Measurements from ENCODE around the gene SIX5.

The SIX5 gene

DNA sequence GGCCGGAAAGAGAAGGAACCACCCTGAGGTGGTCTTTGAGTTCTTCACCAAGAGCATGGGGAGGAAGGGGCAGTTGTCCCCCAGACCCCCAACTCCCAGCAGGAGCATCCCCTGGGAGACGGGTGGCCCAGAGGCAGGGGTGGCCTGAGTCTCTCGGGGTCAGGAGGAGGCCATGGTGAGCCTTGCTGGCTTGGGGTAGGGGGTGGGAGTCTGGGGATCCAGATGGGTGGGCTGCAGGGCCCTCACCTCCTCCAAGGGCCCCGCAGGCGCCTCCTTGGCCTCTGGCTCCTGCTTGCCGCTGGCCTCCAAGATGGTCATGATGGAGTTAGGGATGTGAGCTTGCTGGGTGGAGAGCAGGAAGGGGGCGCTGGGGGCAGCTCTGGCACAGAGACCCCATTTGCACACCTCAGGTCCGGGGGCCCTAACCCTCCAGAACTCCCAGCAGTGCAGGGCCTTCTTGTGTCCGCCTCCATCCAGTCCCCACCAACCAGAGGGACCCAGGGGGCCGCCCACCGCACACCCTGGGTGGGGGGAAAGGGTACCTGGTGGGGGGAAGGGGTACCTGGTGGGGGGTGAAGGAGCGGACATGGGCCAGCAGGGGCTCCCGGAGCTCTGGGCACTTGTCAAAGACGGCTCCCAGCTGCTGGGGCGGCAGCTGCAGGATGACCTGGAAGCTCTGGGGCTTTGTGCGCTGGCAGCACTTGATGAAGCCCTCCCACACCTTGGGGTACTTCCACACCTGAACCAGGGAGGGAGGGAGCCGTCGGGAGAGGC, 47.4 kb upstream of the SIX5 start:
- H3F3A ChIP-seq (ENCODE audit: low read depth) = no peaks in the 10 kb centered on the region
- no peaks in the 10 kb centered on the region for H3K79me2 ChIP-seq (ENCODE audit: insufficient read depth, low read length)
- H3K4me1 ChIP-seq (ENCODE audit: insufficient read depth, low read length, poor library complexity, severe bottlenecking) = no peaks in the 10 kb centered on the region
- no peaks in the 10 kb centered on the region for H3K9me3 ChIP-seq (ENCODE audit: insufficient read depth, low read depth, low read length)
- H2AFZ ChIP-seq (ENCODE audit: low read length) = no peak overlapping the region
- peaks cover 7% of the 10 kb centered on the region; the same call in 1 of the 2 replicates for H3K36me3 ChIP-seq (ENCODE audit: insufficient read depth, low read length)
- peaks cover 2% of the 10 kb centered on the region for H4K20me1 ChIP-seq (ENCODE audit: insufficient read depth, low read length, poor library complexity, severe bottlenecking)
- no peak overlapping the region for H3K4me3 ChIP-seq (ENCODE audit: low read length, poor library complexity, severe bottlenecking)
- no peak overlapping the region for H3K9ac ChIP-seq (ENCODE audit: low read depth, low read length, poor library complexity, severe bottlenecking)
- H3K27me3 ChIP-seq (ENCODE audit: insufficient read depth, low read length, poor library complexity, severe bottlenecking) = no peaks in the 10 kb centered on the region
- TF ChIP-seq EZH2phosphoT487 (IDR thresholded peaks at IDR 0.05; ENCODE audit: borderline replicate concordance) (no peak), CTCF (conservative IDR thresholded peaks at IDR 0.05; ENCODE audit: low read length) (no peak)
- H3K9me2 ChIP-seq (replicated peaks; ENCODE audit: low read depth, low read length) = no peaks in the 10 kb centered on the region
- no peak overlapping the region for H3K4me2 ChIP-seq (ENCODE audit: low read depth, low read length, poor library complexity, severe bottlenecking)

GRCh38 chr19:45815481-45816216, 46.6 kb upstream of the SIX5 start:
- Histone ChIP-seq H4K20me1 (ENCODE audit: insufficient read depth, low read length, poor library complexity, severe bottlenecking) (no peaks in the 10 kb centered on the region), H3K79me2 (ENCODE audit: insufficient read depth, low read length) (no peaks in the 10 kb centered on the region), H3K4me2 (ENCODE audit: low read depth, low read length, poor library complexity, severe bottlenecking) (no peak overlapping the region), H3K36me3 (ENCODE audit: insufficient read depth, low read length) (peaks cover 7% of the 10 kb centered on the region; the same call in 1 of the 2 replicates), H3K27me3 (ENCODE audit: insufficient read depth, low read length, poor library complexity, severe bottlenecking) (no peaks in the 10 kb centered on the region), H3K4me3 (ENCODE audit: low read length, poor library complexity, severe bottlenecking) (no peak overlapping the region), H3K4me1 (ENCODE audit: insufficient read depth, low read length, poor library complexity, severe bottlenecking) (no peaks in the 10 kb centered on the region), H3K9me3 (ENCODE audit: insufficient read depth, low read depth, low read length) (no peaks in the 10 kb centered on the region), H2AFZ (ENCODE audit: low read length) (no peak overlapping the region), H3F3A (ENCODE audit: low read depth) (no peaks in the 10 kb centered on the region), H3K9me2 (replicated peaks; ENCODE audit: low read depth, low read length) (no peaks in the 10 kb centered on the region), H3K9ac (ENCODE audit: low read depth, low read length, poor library complexity, severe bottlenecking) (no peak overlapping the region)
- TF ChIP-seq CTCF (conservative IDR thresholded peaks at IDR 0.05; ENCODE audit: low read length) (no peak), EZH2phosphoT487 (IDR thresholded peaks at IDR 0.05; ENCODE audit: borderline replicate concordance) (no peak)

DNA sequence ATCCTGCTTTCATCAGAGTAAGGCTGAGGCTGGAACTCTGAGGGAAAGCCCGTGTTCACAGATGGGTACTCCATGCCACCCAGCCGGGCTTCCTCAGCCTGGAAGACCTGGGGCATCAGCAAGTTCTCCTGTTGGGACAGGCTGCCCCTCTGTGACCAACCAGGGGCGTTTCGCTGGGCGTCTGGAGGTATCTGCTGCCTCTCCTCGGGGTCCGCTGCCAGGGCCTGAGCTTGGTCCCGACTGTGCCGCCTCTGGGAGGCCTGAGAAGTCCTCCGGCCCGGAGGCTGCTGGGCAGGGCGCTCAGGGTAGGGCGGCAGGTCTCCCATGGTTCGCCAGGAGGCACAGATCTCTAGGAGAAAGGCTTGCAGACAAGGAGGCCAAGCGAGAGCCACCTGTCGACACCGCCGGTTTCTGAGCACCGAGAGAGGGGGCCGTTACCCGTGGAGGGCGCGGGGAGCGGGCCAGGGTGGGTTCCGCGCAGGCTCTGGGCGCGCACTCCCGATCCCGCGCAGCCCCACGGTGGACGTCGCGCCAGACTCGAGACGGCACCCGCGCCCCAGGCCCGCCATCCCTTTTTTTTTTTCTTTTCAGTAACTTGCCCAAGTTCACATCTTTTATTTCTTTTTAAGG, 45.9 kb upstream of the SIX5 start, which contains the start of gene RSPH6A:
RSPH6A (minus strand) TSS at position 458 of the 630 bp plus-strand sequence; CDS start at position 326, 132 bp downstream.
- Histone ChIP-seq H3K4me1 (ENCODE audit: insufficient read depth, low read length, poor library complexity, severe bottlenecking) (peaks cover 5% of the 10 kb centered on the region), H3K79me2 (ENCODE audit: insufficient read depth, low read length) (no peaks in the 10 kb centered on the region), H3F3A (ENCODE audit: low read depth) (no peaks in the 10 kb centered on the region), H3K9ac (ENCODE audit: low read depth, low read length, poor library complexity, severe bottlenecking) (no peak within 1 kb of the TSS), H3K4me2 (ENCODE audit: low read depth, low read length, poor library complexity, severe bottlenecking) (no peak within 1 kb of the TSS), H2AFZ (ENCODE audit: low read length) (no peak within 1 kb of the TSS), H3K27me3 (ENCODE audit: insufficient read depth, low read length, poor library complexity, severe bottlenecking) (no peaks in the 10 kb centered on the region), H4K20me1 (ENCODE audit: insufficient read depth, low read length, poor library complexity, severe bottlenecking) (no peaks in the 10 kb centered on the region), H3K9me3 (ENCODE audit: insufficient read depth, low read depth, low read length) (no peaks in the 10 kb centered on the region), H3K4me3 (ENCODE audit: low read length, poor library complexity, severe bottlenecking) (no peak within 1 kb of the TSS), H3K36me3 (ENCODE audit: insufficient read depth, low read length) (peaks cover under 1% of the 10 kb centered on the region; the same call in 1 of the 2 replicates), H3K9me2 (replicated peaks; ENCODE audit: low read depth, low read length) (no peaks in the 10 kb centered on the region)
- TF ChIP-seq CTCF (conservative IDR thresholded peaks at IDR 0.05; ENCODE audit: low read length) = no peak
- no peak for TF ChIP-seq EZH2phosphoT487 (IDR thresholded peaks at IDR 0.05; ENCODE audit: borderline replicate concordance)

Data from Loucy (cell line).